SK-N-SH (cell line): ENCODE results near the gene STAT2. TPM values are rescaled to one million over a fixed set of nuclear protein-coding genes. Genes with fewer than 3 reads are reported as not detected.

Experiments
- CTCF ChIA-PET: fragments of 300-600, 350-600 bp; formaldehyde crosslinking; extraction: SDS; loops from one replicate; lab custom pipeline; 2021; lab: Yijun Ruan, JAX
- POLR2A ChIA-PET: fragments of 350-600 bp; sonication (Branson Sonifier 250); formaldehyde crosslinking; extraction: SDS; loops from one replicate; lab custom pipeline; 2020; ENCODE audit warnings: antibody characterized with exemption, inconsistent platforms; lab: Yijun Ruan, JAX
- DNase-seq: peaks from one replicate; pipeline ENCODE4 v3.0.0; 2012
- H2AFZ ChIP-seq: fragments of 200-600 bp; sonication (generic); 2 replicates; pipeline ENCODE4 v1.8.1; 2016; ENCODE audit warnings: antibody characterized with exemption, mild to moderate bottlenecking, low read depth
- H3F3A ChIP-seq: fragments of 200-600 bp; sonication (generic); replicated peaks from 2 replicates; pipeline ENCODE3; 2016; ENCODE audit warnings: antibody characterized with exemption, mild to moderate bottlenecking; ENCODE audit not compliant: insufficient read depth
- H3K27ac ChIP-seq, 2 experiments: fragments of 200-500 bp in 1 of 2; fragments of 200-600 bp in 1 of 2; sonication (Bioruptor generic) in 1 of 2; sonication (generic), shearing (Covaris generic) in 1 of 2; 2 replicates each; pipeline versions ENCODE4 v1.5.1 to v1.6.1; 2014 to 2016; ENCODE audit warnings: low read depth in 2 of 2, inconsistent platforms in 1 of 2, low read length in 1 of 2, mild to moderate bottlenecking in 1 of 2, mixed read lengths in 1 of 2
- H3K27me3 ChIP-seq: fragments of 200-600 bp; sonication (generic), shearing (Covaris generic); 2 replicates; pipeline ENCODE4 v1.6.1; 2016; ENCODE audit warnings: mixed run types; ENCODE audit not compliant: insufficient read depth
- H3K36me3 ChIP-seq, 2 experiments: fragments of 200-500 bp in 1 of 2; fragments of 200-600 bp in 1 of 2; sonication (Bioruptor generic) in 1 of 2; sonication (generic) in 1 of 2; replicated peaks in 1 of 2; 2 replicates each; pipeline versions ENCODE3 to v1.5.1; 2014 to 2016; ENCODE audit warnings: low read length in 1 of 2, mild to moderate bottlenecking in 1 of 2; ENCODE audit not compliant: insufficient read depth in 2 of 2, control insufficient read depth in 1 of 2
- H3K4me1 ChIP-seq, 2 experiments: fragments of 200-500 bp in 1 of 2; fragments of 200-600 bp in 1 of 2; sonication (Bioruptor generic) in 1 of 2; sonication (generic), shearing (Covaris generic) in 1 of 2; 2 replicates each; pipeline versions ENCODE4 v1.5.1 to v1.6.1; 2014 to 2016; ENCODE audit warnings: low read depth in 1 of 2, low read length in 1 of 2, mixed run types in 1 of 2; ENCODE audit not compliant: insufficient read depth in 2 of 2, control insufficient read depth in 1 of 2
- H3K4me2 ChIP-seq: fragments of 200-600 bp; sonication (generic), shearing (Covaris generic); 2 replicates; pipeline ENCODE4 v1.6.1; 2017; ENCODE audit warnings: mixed run types
- H3K4me3 ChIP-seq, 2 experiments: fragments of 200-500 bp in 1 of 2; fragments of 200-600 bp in 1 of 2; sonication (Bioruptor generic) in 1 of 2; sonication (generic), shearing (Covaris generic) in 1 of 2; 2 replicates each; pipeline versions ENCODE4 v1.5.1 to v1.8.1; 2014 to 2016; ENCODE audit warnings: low read depth in 2 of 2, inconsistent platforms in 1 of 2, low read length in 1 of 2, mild to moderate bottlenecking in 1 of 2, mixed read lengths in 1 of 2, moderate library complexity in 1 of 2
- H3K79me2 ChIP-seq: fragments of 200-600 bp; sonication (generic); 2 replicates; pipeline ENCODE4 v1.8.1; 2017; ENCODE audit warnings: mild to moderate bottlenecking; ENCODE audit not compliant: insufficient read depth
- H3K9ac ChIP-seq: fragments of 200-600 bp; sonication (generic); 2 replicates; pipeline ENCODE4 v1.6.1; 2017; ENCODE audit warnings: mixed run types
- H3K9me2 ChIP-seq: fragments of 200-600 bp; sonication (generic); 2 replicates; pipeline ENCODE4 v1.6.1; 2017; ENCODE audit warnings: mixed run types
- H3K9me3 ChIP-seq: fragments of 200-600 bp; sonication (generic); 2 replicates; pipeline ENCODE4 v1.6.1; 2017; ENCODE audit warnings: mixed run types, mild to moderate bottlenecking, moderate library complexity
- H4K20me1 ChIP-seq: fragments of 200-600 bp; sonication (generic); 2 replicates; pipeline ENCODE4 v1.6.1; 2017; ENCODE audit warnings: mild to moderate bottlenecking, mixed run types; ENCODE audit not compliant: insufficient read depth
- CHD2 ChIP-seq: fragments of 150-350 bp; IDR thresholded peaks from 2 replicates; pipeline ENCODE4 v1.6.1; 2018; ENCODE audit warnings: low read length; ENCODE audit not compliant: partially characterized antibody
- ELF1 ChIP-seq: IDR thresholded peaks from 2 replicates; pipeline ENCODE4 v1.4.0; 2012
- EP300 ChIP-seq, 2 experiments: IDR thresholded peaks; 2 replicates each; pipeline versions ENCODE4 v1.4.0 to v1.6.1; 2012; ENCODE audit warnings: borderline replicate concordance in 1 of 2, low read depth in 1 of 2, low read length in 1 of 2
- FOSL2 ChIP-seq: IDR thresholded peaks from 2 replicates; pipeline ENCODE4 v1.4.0; 2012; ENCODE audit warnings: low read depth, mild to moderate bottlenecking, moderate library complexity, borderline replicate concordance
- FOXM1 ChIP-seq: IDR thresholded peaks from 2 replicates; pipeline ENCODE4 v1.4.0; 2012; ENCODE audit warnings: low read depth, mild to moderate bottlenecking
- GATA2 ChIP-seq: sonication (generic); formaldehyde crosslinking; IDR thresholded peaks from 2 replicates; pipeline ENCODE4 v1.5.0; 2020; ENCODE audit warnings: mild to moderate bottlenecking, missing genetic modification reagents
- MXI1 ChIP-seq: IDR thresholded peaks from 2 replicates; pipeline ENCODE4 v1.6.1; 2012; ENCODE audit warnings: mild to moderate bottlenecking, low read depth, low read length, improper control_type of control experiment
- NFIC ChIP-seq: IDR thresholded peaks from 2 replicates; pipeline ENCODE4 v1.4.0; 2012; ENCODE audit warnings: borderline replicate concordance
- NRF1 ChIP-seq: IDR thresholded peaks from 2 replicates; pipeline ENCODE4 v1.6.1; 2012; ENCODE audit warnings: low read depth, mild to moderate bottlenecking, low read length
- PBX3 ChIP-seq: IDR thresholded peaks from 2 replicates; pipeline ENCODE4; 2012
- RXRA ChIP-seq: IDR thresholded peaks from 2 replicates; pipeline ENCODE4 v1.4.0; 2012; ENCODE audit warnings: low read depth, mild to moderate bottlenecking, borderline replicate concordance
- TAF1 ChIP-seq: IDR thresholded peaks from 2 replicates; pipeline ENCODE4 v1.6.1; 2012; ENCODE audit warnings: low read depth, mild to moderate bottlenecking, low read length, moderate library complexity, borderline replicate concordance
- TCF12 ChIP-seq: IDR thresholded peaks from 2 replicates; pipeline ENCODE4 v1.4.0; 2012
- USF1 ChIP-seq: IDR thresholded peaks from 2 replicates; pipeline ENCODE4 v1.4.0; 2012; ENCODE audit warnings: low read depth, borderline replicate concordance
- USF2 ChIP-seq: fragments of 150-350 bp; IDR thresholded peaks from 2 replicates; pipeline ENCODE4 v1.6.1; 2017; ENCODE audit warnings: antibody characterized with exemption, low read length, low read depth, borderline replicate concordance
- YY1 ChIP-seq: IDR thresholded peaks from 2 replicates; pipeline ENCODE4 v1.4.0; 2012; ENCODE audit warnings: low read depth, mild to moderate bottlenecking
- WGBS: methylation state at CpG from one replicate; pipeline ENCODE4 v1.1.6; 2017; ENCODE audit warnings: low lambda C conversion rate; 5-methylcytosine and 5-hydroxymethylcytosine counted together
- polyA plus RNA-seq, 3 experiments: library from polyadenylated mRNA; depleted of rRNA; stranded (reverse); fragments of >200 nt; gene quantifications; 2 replicates each; pipeline ENCODE4 v1.2.3, GENCODE V29; 2012
- TF ChIP-seq, protein P1 (sequence below): fragments of 200-600 bp; sonication (generic); IDR thresholded peaks from 2 replicates; pipeline ENCODE4 v1.6.1; 2017; ENCODE audit warnings: antibody characterized with exemption, mild to moderate bottlenecking, moderate library complexity
- TF ChIP-seq, protein P2 (sequence below): IDR thresholded peaks from 2 replicates; pipeline ENCODE4 v1.4.0; 2012; ENCODE audit warnings: low read depth
- TF ChIP-seq, protein P3 (sequence below): fragments of 150-350 bp; IDR thresholded peaks from 2 replicates; pipeline ENCODE4 v1.6.1; 2016; ENCODE audit warnings: mild to moderate bottlenecking, low read depth, low read length

Gene STAT2
- polyA plus RNA-seq, 1 of the 3 experiments (the other 2 are of a cell fraction) = 58.1 TPM

- DNase-seq = no peak
- no peaks in the 10 kb centered on the region for H3K27me3 ChIP-seq
- H3K4me3 ChIP-seq = no peak overlapping the region
- no peak overlapping the region for H3K4me2 ChIP-seq
- H3K27ac ChIP-seq = no peak overlapping the region
- peaks cover 15% of the 10 kb centered on the region for H3F3A ChIP-seq
- no peak overlapping the region for H2AFZ ChIP-seq
- no peaks in the 10 kb centered on the region for H3K9me2 ChIP-seq
- no peak overlapping the region for H3K9ac ChIP-seq
- 47% methylated on average over 7 of the region's 8 CpGs for WGBS
- no peaks in the 10 kb centered on the region for H4K20me1 ChIP-seq
- H3K9me3 ChIP-seq = no peaks in the 10 kb centered on the region
- peaks cover 2 to 4% of the 10 kb centered on the region in 2 experiments; a peak in 1 of 4 replicates for H3K4me1 ChIP-seq
- H3K36me3 ChIP-seq = peaks cover 7 to 9% of the 10 kb centered on the region in 2 experiments
- POLR2A ChIA-PET = interaction anchor here (0.6 kb wide), 1 partner anchor 528 kb away, joined by 3 read pairs; no protein-coding TSS in a partner anchor
- TF ChIP-seq USF1 (no peak), NFIC (no peak), RXRA (no peak), TCF12 (no peak), MXI1 (no peak), YY1 (no peak), FOXM1 (no peak)
- TF ChIP-seq, protein P1, sequence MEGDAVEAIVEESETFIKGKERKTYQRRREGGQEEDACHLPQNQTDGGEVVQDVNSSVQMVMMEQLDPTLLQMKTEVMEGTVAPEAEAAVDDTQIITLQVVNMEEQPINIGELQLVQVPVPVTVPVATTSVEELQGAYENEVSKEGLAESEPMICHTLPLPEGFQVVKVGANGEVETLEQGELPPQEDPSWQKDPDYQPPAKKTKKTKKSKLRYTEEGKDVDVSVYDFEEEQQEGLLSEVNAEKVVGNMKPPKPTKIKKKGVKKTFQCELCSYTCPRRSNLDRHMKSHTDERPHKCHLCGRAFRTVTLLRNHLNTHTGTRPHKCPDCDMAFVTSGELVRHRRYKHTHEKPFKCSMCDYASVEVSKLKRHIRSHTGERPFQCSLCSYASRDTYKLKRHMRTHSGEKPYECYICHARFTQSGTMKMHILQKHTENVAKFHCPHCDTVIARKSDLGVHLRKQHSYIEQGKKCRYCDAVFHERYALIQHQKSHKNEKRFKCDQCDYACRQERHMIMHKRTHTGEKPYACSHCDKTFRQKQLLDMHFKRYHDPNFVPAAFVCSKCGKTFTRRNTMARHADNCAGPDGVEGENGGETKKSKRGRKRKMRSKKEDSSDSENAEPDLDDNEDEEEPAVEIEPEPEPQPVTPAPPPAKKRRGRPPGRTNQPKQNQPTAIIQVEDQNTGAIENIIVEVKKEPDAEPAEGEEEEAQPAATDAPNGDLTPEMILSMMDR = no peak
- TF ChIP-seq, protein P2, sequence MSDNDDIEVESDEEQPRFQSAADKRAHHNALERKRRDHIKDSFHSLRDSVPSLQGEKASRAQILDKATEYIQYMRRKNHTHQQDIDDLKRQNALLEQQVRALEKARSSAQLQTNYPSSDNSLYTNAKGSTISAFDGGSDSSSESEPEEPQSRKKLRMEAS = no peak
- CTCF ChIA-PET = interaction anchor here (0.7 kb wide), 1 partner anchor 204 kb away, joined by 3 read pairs; no protein-coding TSS in a partner anchor
- H3K79me2 ChIP-seq = peaks cover 3% of the 10 kb centered on the region; the same call in 1 of the 2 replicates
Observed at GRCh38 chr12:56337753-56338251, 22.1 kb downstream of the STAT2 start.

DNA sequence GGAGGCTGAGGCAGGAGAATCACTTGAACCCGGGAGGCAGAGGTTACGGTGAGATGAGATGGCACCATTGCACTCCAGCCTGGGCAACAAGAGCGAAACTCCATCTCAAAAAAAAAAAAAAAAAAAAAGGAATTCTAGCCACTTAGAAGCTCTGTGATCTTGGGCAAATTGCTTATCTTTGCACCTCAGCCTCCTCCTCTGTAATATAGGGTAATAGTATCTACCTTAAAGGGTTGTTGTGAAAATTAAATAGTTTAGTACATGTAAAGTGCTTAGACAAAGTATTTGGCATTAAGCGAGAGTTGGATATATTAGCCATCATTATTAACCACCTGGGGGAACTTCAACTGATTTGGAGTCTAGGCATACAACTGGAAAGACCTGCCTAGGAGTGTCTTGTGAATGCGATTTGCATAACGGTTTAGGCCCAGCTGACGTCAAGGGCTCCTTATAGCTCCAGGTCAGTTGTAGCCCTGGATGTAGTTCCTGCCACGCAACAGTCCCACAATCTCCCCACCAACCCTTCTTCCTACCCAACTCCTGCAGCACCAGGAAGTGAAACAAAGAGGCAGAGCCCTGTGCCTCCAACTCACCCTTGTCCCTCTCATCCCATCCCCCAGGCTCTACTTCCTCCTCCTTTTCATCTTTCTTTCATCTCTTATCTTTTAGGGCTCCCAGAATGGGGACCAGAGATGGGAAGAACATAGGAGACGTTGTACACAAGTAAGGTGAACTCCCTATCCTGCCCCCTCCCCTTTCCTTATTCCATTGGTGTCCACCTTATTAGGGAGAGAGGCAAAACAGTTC, 23.3 kb downstream of the STAT2 start:
- Histone ChIP-seq H3K27ac (no peak overlapping the region), H3K9me3 (no peaks in the 10 kb centered on the region), H3K79me2 (peaks cover 4% of the 10 kb centered on the region; the same call in 1 of the 2 replicates), H3K9me2 (no peaks in the 10 kb centered on the region), H3K4me2 (no peak overlapping the region), H2AFZ (no peak overlapping the region), H3F3A (peaks cover 10% of the 10 kb centered on the region), H4K20me1 (no peaks in the 10 kb centered on the region), H3K36me3 (peaks cover 0 to 4% of the 10 kb centered on the region in 2 experiments), H3K27me3 (no peaks in the 10 kb centered on the region), H3K9ac (no peak overlapping the region), H3K4me1 (peaks cover 4 to 8% of the 10 kb centered on the region in 2 experiments; a peak in 1 of 4 replicates), H3K4me3 (no peak overlapping the region)
- WGBS = 85% methylated on average over 9 of the region's 9 CpGs
- no peak for DNase-seq
- ChIA-PET POLR2A (no interaction called here), CTCF (interaction anchor here (0.7 to 1.3 kb wide), 3 partner anchors 9 to 205 kb away, joined by 3 read pairs; no protein-coding TSS in a partner anchor)
- no peak for TF ChIP-seq MXI1
- TF ChIP-seq GATA2 (CRISPR knock-in tag) = no peak
- no peak for TF ChIP-seq YY1
- TF ChIP-seq USF2 = no peak
- no peak for TF ChIP-seq TAF1
- no peak for TF ChIP-seq TCF12
- no peak for TF ChIP-seq NRF1
- TF ChIP-seq RXRA = no peak
- TF ChIP-seq CHD2 = no peak
- TF ChIP-seq EP300 (IDR thresholded peaks at IDR 0.05; ENCODE audit: borderline replicate concordance in 1 of 2, low read depth in 1 of 2, low read length in 1 of 2) = no peak
- TF ChIP-seq, protein P3, sequence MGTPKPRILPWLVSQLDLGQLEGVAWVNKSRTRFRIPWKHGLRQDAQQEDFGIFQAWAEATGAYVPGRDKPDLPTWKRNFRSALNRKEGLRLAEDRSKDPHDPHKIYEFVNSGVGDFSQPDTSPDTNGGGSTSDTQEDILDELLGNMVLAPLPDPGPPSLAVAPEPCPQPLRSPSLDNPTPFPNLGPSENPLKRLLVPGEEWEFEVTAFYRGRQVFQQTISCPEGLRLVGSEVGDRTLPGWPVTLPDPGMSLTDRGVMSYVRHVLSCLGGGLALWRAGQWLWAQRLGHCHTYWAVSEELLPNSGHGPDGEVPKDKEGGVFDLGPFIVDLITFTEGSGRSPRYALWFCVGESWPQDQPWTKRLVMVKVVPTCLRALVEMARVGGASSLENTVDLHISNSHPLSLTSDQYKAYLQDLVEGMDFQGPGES = no peak
- TF ChIP-seq FOSL2 = no peak
- TF ChIP-seq PBX3 = no peak
- no peak for TF ChIP-seq ELF1
